ENCODE measurements around the gene SLC25A52.
"Not testable (repeated sequence)": the region's sequence is repeated elsewhere in the genome, so short reads cannot be mapped to it uniquely, and the experiment has no call there.

The SLC25A52 gene

GRCh38 chr18:31776093-31776492 is 15.4 kb upstream of the SLC25A52 start:
- Histone ChIP-seq H3K4me1 (ENCODE audit: control insufficient read depth, insufficient read depth, low read length) (no peaks in the 10 kb centered on the region), H3K9me3 (ENCODE audit: control insufficient read depth, insufficient read depth, low read length) (no peaks in the 10 kb centered on the region), H3K36me3 (ENCODE audit: control insufficient read depth, insufficient read depth, low read length) (no peaks in the 10 kb centered on the region), H3K27me3 (ENCODE audit: control insufficient read depth, insufficient read depth, low read length) (no peaks in the 10 kb centered on the region), H3K9ac (ENCODE audit: low read depth, low read length) (no peak overlapping the region), H3K4me3 (ENCODE audit: low read depth, low read length) (no peak overlapping the region)

- Histone ChIP-seq H3K36me3 (ENCODE audit: control insufficient read depth, insufficient read depth, low read length) (no peaks in the 10 kb centered on the region), H3K9me3 (ENCODE audit: control insufficient read depth, insufficient read depth, low read length) (no peaks in the 10 kb centered on the region), H3K4me1 (ENCODE audit: control insufficient read depth, insufficient read depth, low read length) (no peaks in the 10 kb centered on the region), H3K27me3 (ENCODE audit: control insufficient read depth, insufficient read depth, low read length) (no peaks in the 10 kb centered on the region), H3K4me3 (ENCODE audit: low read depth, low read length) (no peak overlapping the region), H3K9ac (ENCODE audit: low read depth, low read length) (no peak overlapping the region)
Observed at GRCh38 chr18:31774962-31775361, 14.3 kb upstream of the SLC25A52 start.

GRCh38 chr18:31774477-31774785 is 13.8 kb upstream of the SLC25A52 start:
- H3K9me3 ChIP-seq (ENCODE audit: control insufficient read depth, insufficient read depth, low read length): no peaks in the 10 kb centered on the region
- no peaks in the 10 kb centered on the region for H3K27me3 ChIP-seq (ENCODE audit: control insufficient read depth, insufficient read depth, low read length)
- H3K4me3 ChIP-seq (ENCODE audit: low read depth, low read length): no peak overlapping the region
- no peaks in the 10 kb centered on the region for H3K36me3 ChIP-seq (ENCODE audit: control insufficient read depth, insufficient read depth, low read length)
- H3K4me1 ChIP-seq (ENCODE audit: control insufficient read depth, insufficient read depth, low read length): no peaks in the 10 kb centered on the region
- no peak overlapping the region for H3K9ac ChIP-seq (ENCODE audit: low read depth, low read length)

DNA sequence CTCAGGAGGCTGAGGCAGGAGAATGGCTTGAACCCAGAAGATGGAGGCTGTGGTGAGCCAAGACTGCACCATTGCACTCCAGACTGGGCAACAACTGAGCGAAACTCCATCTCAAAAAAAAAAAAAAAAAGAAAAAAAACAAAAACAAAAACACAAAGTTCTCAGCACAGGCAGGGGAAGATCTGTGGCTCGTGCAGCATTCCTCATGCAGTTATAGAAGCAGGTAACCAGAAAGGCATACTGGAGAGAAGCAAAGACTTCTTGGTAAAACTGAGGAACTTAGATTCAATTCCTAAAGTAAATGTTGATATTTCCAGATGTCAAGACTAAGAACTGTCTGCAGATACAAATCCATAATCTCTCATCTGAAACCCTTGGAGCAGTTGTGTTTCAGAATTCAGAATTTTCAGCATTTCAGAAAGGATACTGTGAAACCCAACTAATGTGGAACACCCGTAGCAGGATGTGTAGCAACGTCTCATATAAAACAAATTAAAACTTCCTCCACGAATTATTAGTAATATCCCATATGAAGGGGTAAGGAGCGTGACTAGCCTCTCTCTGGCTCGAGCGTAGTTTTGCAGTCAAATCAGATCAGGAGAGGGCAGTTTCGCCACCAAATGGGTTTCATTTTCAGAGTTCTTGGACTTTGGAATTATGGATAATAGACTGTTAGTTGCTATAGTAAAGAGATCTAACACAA is 13.2 kb upstream of the SLC25A52 start:
- Histone ChIP-seq H3K27me3 (ENCODE audit: control insufficient read depth, insufficient read depth, low read length) (no peaks in the 10 kb centered on the region), H3K9me3 (ENCODE audit: control insufficient read depth, insufficient read depth, low read length) (no peaks in the 10 kb centered on the region), H3K9ac (ENCODE audit: low read depth, low read length) (no peak overlapping the region), H3K36me3 (ENCODE audit: control insufficient read depth, insufficient read depth, low read length) (no peaks in the 10 kb centered on the region), H3K4me1 (ENCODE audit: control insufficient read depth, insufficient read depth, low read length) (no peaks in the 10 kb centered on the region), H3K4me3 (ENCODE audit: low read depth, low read length) (no peak overlapping the region)

- no peaks in the 10 kb centered on the region for H3K9me3 ChIP-seq (ENCODE audit: control insufficient read depth, insufficient read depth, low read length)
- no peaks in the 10 kb centered on the region for H3K36me3 ChIP-seq (ENCODE audit: control insufficient read depth, insufficient read depth, low read length)
- H3K4me3 ChIP-seq (ENCODE audit: low read depth, low read length): no peak overlapping the region
- H3K9ac ChIP-seq (ENCODE audit: low read depth, low read length): no peak overlapping the region
- H3K27me3 ChIP-seq (ENCODE audit: control insufficient read depth, insufficient read depth, low read length): no peaks in the 10 kb centered on the region
- H3K4me1 ChIP-seq (ENCODE audit: control insufficient read depth, insufficient read depth, low read length): no peaks in the 10 kb centered on the region
Observed at GRCh38 chr18:31772699-31773098, 12.0 kb upstream of the SLC25A52 start.

- Histone ChIP-seq H3K9me3 (ENCODE audit: control insufficient read depth, insufficient read depth, low read length) (no peaks in the 10 kb centered on the region), H3K9ac (ENCODE audit: low read depth, low read length) (no peak overlapping the region), H3K4me3 (ENCODE audit: low read depth, low read length) (no peak overlapping the region), H3K36me3 (ENCODE audit: control insufficient read depth, insufficient read depth, low read length) (no peaks in the 10 kb centered on the region), H3K27me3 (ENCODE audit: control insufficient read depth, insufficient read depth, low read length) (no peaks in the 10 kb centered on the region), H3K4me1 (ENCODE audit: control insufficient read depth, insufficient read depth, low read length) (no peaks in the 10 kb centered on the region)
Observed at GRCh38 chr18:31750273-31750672, 10.4 kb downstream of the SLC25A52 start.

DNA sequence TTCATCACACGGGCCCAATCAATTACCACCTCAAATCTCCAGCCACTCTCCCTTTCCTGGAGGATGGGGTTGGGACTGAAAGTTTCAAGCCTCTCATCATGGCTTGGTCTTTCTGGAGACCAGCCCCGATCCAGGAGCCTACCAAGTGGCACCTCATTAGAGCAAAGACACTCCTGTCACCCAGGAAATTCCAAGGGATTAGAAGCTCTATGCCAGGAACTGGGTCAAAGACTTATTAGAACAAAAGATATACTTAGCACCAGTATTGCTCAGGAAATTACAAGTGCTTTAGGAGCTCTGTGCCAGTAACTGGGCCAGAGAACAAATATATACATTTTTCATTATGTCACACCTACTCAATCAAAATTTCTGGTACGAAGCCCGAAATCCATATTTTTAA is 14.3 kb downstream of the SLC25A52 start:
- H3K27me3 ChIP-seq (ENCODE audit: control insufficient read depth, insufficient read depth, low read length): no peaks in the 10 kb centered on the region
- H3K4me3 ChIP-seq (ENCODE audit: low read depth, low read length): no peak overlapping the region
- no peak overlapping the region for H3K9ac ChIP-seq (ENCODE audit: low read depth, low read length)
- H3K4me1 ChIP-seq (ENCODE audit: control insufficient read depth, insufficient read depth, low read length): peaks cover 3% of the 10 kb centered on the region
- peaks cover 8% of the 10 kb centered on the region for H3K9me3 ChIP-seq (ENCODE audit: control insufficient read depth, insufficient read depth, low read length)
- H3K36me3 ChIP-seq (ENCODE audit: control insufficient read depth, insufficient read depth, low read length): no peaks in the 10 kb centered on the region

GRCh38 chr18:31744321-31745067 is 16.2 kb downstream of the SLC25A52 start:
- H3K9ac ChIP-seq (ENCODE audit: low read depth, low read length): no peak overlapping the region
- H3K4me3 ChIP-seq (ENCODE audit: low read depth, low read length): no peak overlapping the region
- peaks cover 3% of the 10 kb centered on the region for H3K4me1 ChIP-seq (ENCODE audit: control insufficient read depth, insufficient read depth, low read length)
- peaks cover 8% of the 10 kb centered on the region for H3K9me3 ChIP-seq (ENCODE audit: control insufficient read depth, insufficient read depth, low read length)
- H3K36me3 ChIP-seq (ENCODE audit: control insufficient read depth, insufficient read depth, low read length): no peaks in the 10 kb centered on the region
- no peaks in the 10 kb centered on the region for H3K27me3 ChIP-seq (ENCODE audit: control insufficient read depth, insufficient read depth, low read length)

DNA sequence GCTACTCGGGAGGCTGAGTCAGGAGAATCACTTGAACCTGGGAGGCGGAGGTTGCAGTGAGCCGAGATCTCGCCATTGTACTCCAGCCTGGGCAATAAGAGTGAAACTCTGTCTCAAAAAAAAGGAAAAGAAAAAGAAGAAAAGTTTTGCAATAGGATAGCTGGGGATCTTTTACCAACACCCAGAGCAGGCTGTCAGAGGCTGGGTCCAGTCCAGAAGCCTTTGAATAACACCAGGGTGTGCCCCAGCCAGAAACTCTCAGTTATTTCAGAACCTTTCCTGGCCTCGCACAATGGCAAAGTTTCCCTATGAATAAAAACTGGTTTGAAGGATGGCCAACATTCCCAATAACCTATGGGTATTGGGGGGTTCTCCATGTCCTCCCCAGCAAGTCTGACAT is 17.1 kb downstream of the SLC25A52 start:
- H3K4me1 ChIP-seq (ENCODE audit: control insufficient read depth, insufficient read depth, low read length); H3K4me3 ChIP-seq (ENCODE audit: low read depth, low read length); H3K27me3 ChIP-seq (ENCODE audit: control insufficient read depth, insufficient read depth, low read length); H3K36me3 ChIP-seq (ENCODE audit: control insufficient read depth, insufficient read depth, low read length); H3K9me3 ChIP-seq (ENCODE audit: control insufficient read depth, insufficient read depth, low read length); H3K9ac ChIP-seq (ENCODE audit: low read depth, low read length): not testable (repeated sequence)

GRCh38 chr18:31741097-31741735 is 19.5 kb downstream of the SLC25A52 start:
- no peaks in the 10 kb centered on the region for H3K27me3 ChIP-seq (ENCODE audit: control insufficient read depth, insufficient read depth, low read length)

DNA sequence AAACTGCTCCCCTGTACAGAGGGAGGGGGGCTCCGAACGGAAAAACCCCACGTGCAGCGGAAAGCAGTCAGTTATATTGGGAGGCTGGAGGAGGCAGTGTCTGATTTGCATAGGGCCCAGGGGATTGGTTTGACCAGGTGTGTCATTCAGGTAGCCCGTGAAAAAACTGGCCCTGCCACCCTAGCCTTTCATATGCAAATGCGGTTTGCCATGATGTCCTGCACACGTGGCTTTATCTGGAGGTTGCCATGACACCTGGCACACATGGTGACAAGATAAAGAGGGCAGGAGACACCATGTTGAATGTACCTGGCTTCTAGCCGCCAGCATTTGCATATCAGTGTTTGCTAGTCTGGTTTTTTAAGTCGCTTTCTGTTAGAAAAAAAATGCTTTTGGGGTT is 20.5 kb downstream of the SLC25A52 start:
- Histone ChIP-seq H3K36me3 (ENCODE audit: control insufficient read depth, insufficient read depth, low read length) (no peaks in the 10 kb centered on the region), H3K27me3 (ENCODE audit: control insufficient read depth, insufficient read depth, low read length) (no peaks in the 10 kb centered on the region), H3K9me3 (ENCODE audit: control insufficient read depth, insufficient read depth, low read length) (peaks cover 8% of the 10 kb centered on the region), H3K9ac (ENCODE audit: low read depth, low read length) (no peak overlapping the region), H3K4me3 (ENCODE audit: low read depth, low read length) (no peak overlapping the region), H3K4me1 (ENCODE audit: control insufficient read depth, insufficient read depth, low read length) (peaks cover 3% of the 10 kb centered on the region)

More at GRCh38 chr18:31741097-31741735, 19.5 kb downstream of the SLC25A52 start:
- Histone ChIP-seq H3K9me3 (ENCODE audit: control insufficient read depth, insufficient read depth, low read length) (peaks cover 8% of the 10 kb centered on the region), H3K9ac (ENCODE audit: low read depth, low read length) (no peak overlapping the region), H3K4me1 (ENCODE audit: control insufficient read depth, insufficient read depth, low read length) (peaks cover 3% of the 10 kb centered on the region), H3K4me3 (ENCODE audit: low read depth, low read length) (no peak overlapping the region), H3K36me3 (ENCODE audit: control insufficient read depth, insufficient read depth, low read length) (no peaks in the 10 kb centered on the region)

DNA sequence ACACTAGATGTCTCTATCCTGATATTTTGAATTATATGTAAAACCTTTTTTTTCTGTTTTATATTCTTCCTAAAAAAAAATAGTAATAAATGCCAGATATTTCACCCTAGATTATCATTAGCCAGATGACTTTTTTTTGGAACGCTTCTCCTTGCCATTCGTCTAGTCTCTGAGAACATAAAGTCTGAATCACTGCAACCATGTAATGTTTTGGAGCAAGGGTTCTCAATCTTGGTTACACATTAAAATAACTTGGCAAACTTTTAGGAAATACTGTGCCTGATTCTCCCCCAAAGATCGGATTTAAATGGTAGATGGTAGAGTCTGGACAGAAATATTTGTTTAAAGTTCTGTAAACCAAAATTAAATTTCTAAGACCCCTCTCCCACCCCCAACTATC is 21.0 kb downstream of the SLC25A52 start:
- no peaks in the 10 kb centered on the region for H3K36me3 ChIP-seq (ENCODE audit: control insufficient read depth, insufficient read depth, low read length)
- no peaks in the 10 kb centered on the region for H3K27me3 ChIP-seq (ENCODE audit: control insufficient read depth, insufficient read depth, low read length)
- peaks cover under 1% of the 10 kb centered on the region for H3K4me1 ChIP-seq (ENCODE audit: control insufficient read depth, insufficient read depth, low read length)
- no peak overlapping the region for H3K4me3 ChIP-seq (ENCODE audit: low read depth, low read length)
- H3K9ac ChIP-seq (ENCODE audit: low read depth, low read length): no peak overlapping the region
- peaks cover 8% of the 10 kb centered on the region for H3K9me3 ChIP-seq (ENCODE audit: control insufficient read depth, insufficient read depth, low read length)

All from iPS-15b (cell line).